HCT116 (cell line): ENCODE results near the gene LCN2. TPM values are rescaled to one million over a fixed set of nuclear protein-coding genes. Genes with fewer than 3 reads are reported as not detected.

Experiments used
- ATAC-seq: fragments of 200-7000 bp; cut with Tn5 transposase; 2 replicates; pipeline ENCODE4 v1.9.1; 2020; ENCODE audit warnings: mild to moderate bottlenecking, moderate library complexity
- BruUV-seq: library from RNA; stranded (reverse); fragments of 400-500 nt; replicated peaks from 2 replicates; lab custom pipeline; 2021; lab: Mats Ljungman, UMichigan
- CTCF ChIA-PET: fragments of 300-600 bp; sonication (Branson Sonifier 250); formaldehyde crosslinking; loops from one replicate; lab custom pipeline; 2021; ENCODE audit warnings: antibody characterized with exemption; lab: Charles Lee
- POLR2A ChIA-PET: fragments of 300-600, 350-600 bp; sonication (Branson Sonifier 250); formaldehyde crosslinking; loops from one replicate; lab custom pipeline; 2021; ENCODE audit warnings: antibody characterized with exemption; lab: Charles Lee
- RAD21 ChIA-PET, 2 experiments: fragments of 300-600 bp; sonication (Branson Sonifier 250); formaldehyde crosslinking; loops; one replicate each; lab custom pipeline; 2023; ENCODE audit warnings: low total read pairs in 2 of 2; ENCODE audit not compliant: uncharacterized antibody in 2 of 2, unreplicated experiment in 2 of 2, low non-redundant PET in 1 of 2; lab: Charles Lee
- DNase-seq: peaks from one replicate; pipeline ENCODE4 v3.0.0-alpha.2; 2010; ENCODE audit warnings: low read depth, low spot score
- H2AFZ ChIP-seq: fragments of 200-600 bp; shearing (Covaris generic), sonication (generic); 2 replicates; pipeline ENCODE4 v1.6.1; 2017; ENCODE audit warnings: low read depth, mixed run types, mixed read lengths, antibody characterized with exemption, low read length; ENCODE audit not compliant: poor library complexity, severe bottlenecking
- H3K27ac ChIP-seq: 2 replicates; pipeline ENCODE4 v1.5.1; 2012; ENCODE audit warnings: low read depth, low read length
- H3K27me3 ChIP-seq: fragments of 200-600 bp; sonication (generic); 2 replicates; pipeline ENCODE4 v1.6.1; 2016; ENCODE audit warnings: mixed run types, low read length, mixed read lengths; ENCODE audit not compliant: insufficient read depth
- H3K36me3 ChIP-seq, 2 experiments: fragments of 200-500 bp in 1 of 2; fragments of 200-600 bp in 1 of 2; sonication (Bioruptor generic) in 1 of 2; sonication (generic) in 1 of 2; 2 replicates each; pipeline versions ENCODE4 v1.5.1 to v1.6.1; 2014 to 2016; ENCODE audit warnings: low read length in 2 of 2, inconsistent platforms in 1 of 2, mixed read lengths in 1 of 2, mixed run types in 1 of 2; ENCODE audit not compliant: insufficient read depth in 2 of 2, control insufficient read depth in 1 of 2
- H3K4me1 ChIP-seq, 2 experiments: fragments of 200-600 bp in 1 of 2; sonication (generic) in 1 of 2; 2 replicates each; pipeline versions ENCODE4 v1.5.1 to v1.6.1; 2012 to 2017; ENCODE audit warnings: low read length in 2 of 2, inconsistent platforms in 1 of 2, mild to moderate bottlenecking in 1 of 2, mixed read lengths in 1 of 2, mixed run types in 1 of 2, moderate library complexity in 1 of 2; ENCODE audit not compliant: insufficient read depth in 2 of 2, control insufficient read depth in 1 of 2
- H3K4me2 ChIP-seq: fragments of 200-600 bp; sonication (generic); 2 replicates; pipeline ENCODE4 v1.6.1; 2017; ENCODE audit warnings: mixed run types, low read length, mixed read lengths
- H3K4me3 ChIP-seq, 2 experiments: fragments of 200-600 bp in 1 of 2; sonication (generic) in 1 of 2; replicated peaks in 1 of 2; 2 replicates each; pipeline ENCODE4 v1.5.1; 2011 to 2016; ENCODE audit warnings: low read length in 2 of 2, control low read depth in 1 of 2, low read depth in 1 of 2, mild to moderate bottlenecking in 1 of 2, mixed read lengths in 1 of 2, mixed run types in 1 of 2
- H3K79me2 ChIP-seq: fragments of 200-600 bp; sonication (generic); 2 replicates; pipeline ENCODE4 v1.6.1; 2017; ENCODE audit warnings: mild to moderate bottlenecking, mixed run types, low read length, moderate library complexity, mixed read lengths; ENCODE audit not compliant: insufficient read depth
- H3K9ac ChIP-seq: fragments of 200-600 bp; sonication (generic); 2 replicates; pipeline ENCODE4 v1.6.1; 2016; ENCODE audit warnings: low read length, mixed read lengths
- H3K9me2 ChIP-seq: fragments of 200-600 bp; sonication (generic), shearing (Covaris generic); 2 replicates; pipeline ENCODE4 v1.6.1; 2017; ENCODE audit warnings: mixed run types, mild to moderate bottlenecking, moderate library complexity; ENCODE audit not compliant: insufficient read depth
- H3K9me3 ChIP-seq, 2 experiments: fragments of 200-500 bp in 1 of 2; fragments of 200-600 bp in 1 of 2; sonication (Bioruptor generic) in 1 of 2; sonication (generic) in 1 of 2; 2 replicates each; pipeline ENCODE4 v1.6.1; 2014 to 2017; ENCODE audit warnings: low read length in 2 of 2, mixed read lengths in 2 of 2, inconsistent platforms in 1 of 2, low read depth in 1 of 2, mild to moderate bottlenecking in 1 of 2, mixed run types in 1 of 2, moderate library complexity in 1 of 2; ENCODE audit not compliant: control insufficient read depth in 1 of 2, insufficient read depth in 1 of 2
- H4K20me1 ChIP-seq: fragments of 200-600 bp; sonication (generic), shearing (Covaris generic); 2 replicates; pipeline ENCODE4 v1.6.1; 2017; ENCODE audit warnings: mixed run types, mild to moderate bottlenecking, moderate library complexity; ENCODE audit not compliant: insufficient read depth
- ATF3 ChIP-seq: IDR thresholded peaks from 2 replicates; pipeline ENCODE4 v1.6.1; 2012
- ELF1 ChIP-seq: IDR thresholded peaks from 2 replicates; pipeline ENCODE4 v1.6.1; 2012; ENCODE audit warnings: low read depth, borderline replicate concordance
- EZH2phosphoT487 ChIP-seq: fragments of 200-600 bp; IDR thresholded peaks from 2 replicates; pipeline ENCODE4 v1.6.1; 2018; ENCODE audit warnings: antibody characterized with exemption, borderline replicate concordance
- FOSL1 ChIP-seq: IDR thresholded peaks from 2 replicates; pipeline ENCODE4 v1.6.1; 2012; ENCODE audit warnings: low read depth
- JUND ChIP-seq: IDR thresholded peaks from 2 replicates; pipeline ENCODE4 v1.6.1; 2012
- POLR2AphosphoS5 ChIP-seq: IDR thresholded peaks from 2 replicates; pipeline ENCODE4 v1.6.1; 2011; ENCODE audit warnings: mild to moderate bottlenecking, low read depth, low read length, moderate library complexity
- RAD21 ChIP-seq: IDR thresholded peaks from 2 replicates; pipeline ENCODE4 v1.6.1; 2012; ENCODE audit warnings: low read depth, mild to moderate bottlenecking
- SIN3A ChIP-seq: IDR thresholded peaks from 2 replicates; pipeline ENCODE4 v1.6.1; 2012; ENCODE audit warnings: low read depth
- SP1 ChIP-seq: IDR thresholded peaks from 2 replicates; pipeline ENCODE4 v1.6.1; 2012; ENCODE audit warnings: low read depth
- SRF ChIP-seq: IDR thresholded peaks from 2 replicates; pipeline ENCODE4 v1.6.1; 2012; ENCODE audit warnings: low read depth
- TCF7L2 ChIP-seq: IDR thresholded peaks from 2 replicates; pipeline ENCODE4 v1.7.0; 2011; ENCODE audit warnings: borderline replicate concordance, inconsistent platforms; ENCODE audit not compliant: insufficient read depth, insufficient read length; ENCODE audit errors: extremely low read depth
- YY1 ChIP-seq: IDR thresholded peaks from 2 replicates; pipeline ENCODE4 v1.6.1; 2011; ENCODE audit warnings: low read length, low read depth, moderate library complexity, mild to moderate bottlenecking; ENCODE audit not compliant: insufficient replicate concordance; ENCODE audit errors: extremely low read depth
- intact Hi-C: fragments of 100-400 bp; cut with micrococcal nuclease; formaldehyde crosslinking; loops from 2 replicates; pipeline ENCODE4 v1.10.0; 2022
- total RNA-seq: library from RNA; stranded (reverse); gene quantifications from one replicate; pipeline ENCODE4 v1.2.1, GENCODE V29; 2021; ENCODE audit not compliant: unreplicated experiment
- TF ChIP-seq, protein P1 (sequence below), 3 experiments: fragments of 200-600 bp in 1 of 3; sonication (generic) in 1 of 3; IDR thresholded peaks in 2 of 3; conservative IDR thresholded peaks in 1 of 3; 2 replicates each; pipeline ENCODE4 v1.5.1; 2012 to 2017; ENCODE audit warnings: low read depth in 2 of 3, low read length in 2 of 3, antibody characterized with exemption in 1 of 3, borderline replicate concordance in 1 of 3, control low read depth in 1 of 3, mild to moderate bottlenecking in 1 of 3, mixed read lengths in 1 of 3, mixed run types in 1 of 3, moderate library complexity in 1 of 3; ENCODE audit not compliant: insufficient read depth in 1 of 3

The LCN2 gene
- total RNA-seq, 1 experiment from 2014 or later: 9.2 TPM

GRCh38 chr9:128163523-128164306, 14.5 kb downstream of the LCN2 start:
- ChIA-PET CTCF (no interaction called here), RAD21 (no interaction called here), POLR2A (no interaction called here)
- no peak overlapping the region for H3K9ac ChIP-seq
- no peaks in the 10 kb centered on the region for H3K9me2 ChIP-seq
- no peak for ATAC-seq
- no peak overlapping the region for H3K4me3 ChIP-seq
- no peak for DNase-seq
- H3K27ac ChIP-seq: no peak overlapping the region
- no TSS peak for BruUV-seq
- intact Hi-C loops: no loop called here
- H2AFZ ChIP-seq: no peak overlapping the region
- no peaks in the 10 kb centered on the region for H3K9me3 ChIP-seq
- no peak for TF ChIP-seq RAD21
- TF ChIP-seq SRF: no peak
- no peak for TF ChIP-seq ELF1
- TF ChIP-seq SP1: no peak
- no peak for TF ChIP-seq POLR2AphosphoS5
- TF ChIP-seq YY1: no peak
- TF ChIP-seq, protein P1, sequence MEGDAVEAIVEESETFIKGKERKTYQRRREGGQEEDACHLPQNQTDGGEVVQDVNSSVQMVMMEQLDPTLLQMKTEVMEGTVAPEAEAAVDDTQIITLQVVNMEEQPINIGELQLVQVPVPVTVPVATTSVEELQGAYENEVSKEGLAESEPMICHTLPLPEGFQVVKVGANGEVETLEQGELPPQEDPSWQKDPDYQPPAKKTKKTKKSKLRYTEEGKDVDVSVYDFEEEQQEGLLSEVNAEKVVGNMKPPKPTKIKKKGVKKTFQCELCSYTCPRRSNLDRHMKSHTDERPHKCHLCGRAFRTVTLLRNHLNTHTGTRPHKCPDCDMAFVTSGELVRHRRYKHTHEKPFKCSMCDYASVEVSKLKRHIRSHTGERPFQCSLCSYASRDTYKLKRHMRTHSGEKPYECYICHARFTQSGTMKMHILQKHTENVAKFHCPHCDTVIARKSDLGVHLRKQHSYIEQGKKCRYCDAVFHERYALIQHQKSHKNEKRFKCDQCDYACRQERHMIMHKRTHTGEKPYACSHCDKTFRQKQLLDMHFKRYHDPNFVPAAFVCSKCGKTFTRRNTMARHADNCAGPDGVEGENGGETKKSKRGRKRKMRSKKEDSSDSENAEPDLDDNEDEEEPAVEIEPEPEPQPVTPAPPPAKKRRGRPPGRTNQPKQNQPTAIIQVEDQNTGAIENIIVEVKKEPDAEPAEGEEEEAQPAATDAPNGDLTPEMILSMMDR (IDR thresholded peaks at IDR 0.05 in 2 of 3, conservative IDR thresholded peaks at IDR 0.05 in 1 of 3; ENCODE audit: borderline replicate concordance in 1 of 3, insufficient read depth in 1 of 3, low read depth in 2 of 3, low read length in 2 of 3): no peak
- TF ChIP-seq FOSL1: no peak
- no peak for TF ChIP-seq JUND
- TF ChIP-seq SIN3A: no peak
- TF ChIP-seq EZH2phosphoT487: no peak
- TF ChIP-seq TCF7L2: no peak
- TF ChIP-seq ATF3: no peak
- H4K20me1 ChIP-seq: no peaks in the 10 kb centered on the region
- H3K36me3 ChIP-seq: peaks cover 15 to 22% of the 10 kb centered on the region in 2 experiments; a peak in 3 of 4 replicates
- H3K4me1 ChIP-seq: peaks cover 0 to 17% of the 10 kb centered on the region in 2 experiments; a peak in 2 of 4 replicates
- no peaks in the 10 kb centered on the region for H3K27me3 ChIP-seq
- no peak overlapping the region for H3K4me2 ChIP-seq
- H3K79me2 ChIP-seq: peaks cover 13% of the 10 kb centered on the region
